K562 (cell line): Measurements from ENCODE around the gene PCDHA6. TPM values are rescaled to one million over a fixed set of nuclear protein-coding genes. Genes with fewer than 3 reads are reported as not detected.

Experiments
- ATAC-seq: fragments of 200-7000 bp; cut with Tn5 transposase; 3 replicates; pipeline ENCODE4 v1.9.1; 2020; ENCODE audit warnings: moderate library complexity
- BruUV-seq: library from RNA; stranded (reverse); fragments of 400-500 nt; replicated peaks from 2 replicates; lab custom pipeline; 2021; lab: Mats Ljungman, UMichigan
- CTCF ChIA-PET: fragments of 300-600 bp; formaldehyde crosslinking; extraction: SDS; loops from one replicate; lab custom pipeline; 2021; ENCODE audit warnings: low intra/inter-chr PET ratio; lab: Yijun Ruan, JAX
- POLR2A ChIA-PET: fragments of 300-600, 350-650 bp; sonication (Branson Sonifier 250); formaldehyde crosslinking; extraction: SDS; loops from one replicate; lab custom pipeline; 2021; ENCODE audit warnings: antibody characterized with exemption, inconsistent platforms; lab: Yijun Ruan, JAX
- DNase-seq, 4 experiments: peaks; one replicate each; pipeline versions ENCODE4 v3.0.0 to v3.0.0-alpha.2; 2011 to 2018; ENCODE audit warnings: low spot score in 3 of 4, mixed read lengths in 3 of 4; ENCODE audit errors: extremely low read depth in 1 of 4
- FAIRE-seq: peaks from 2 replicates; lab custom pipeline; 2011; peaks lifted over from hg19 to GRCh38; lab: Jason Lieb, UNC
- H2AFZ ChIP-seq: 2 replicates; pipeline ENCODE4 v1.6.0; 2011; ENCODE audit warnings: low read depth, low read length, control low read depth, inconsistent platforms
- H3K27ac ChIP-seq: fragments of 200-600 bp; 3 replicates; pipeline ENCODE4 v1.8.0; 2011; ENCODE audit warnings: low read depth, mild to moderate bottlenecking, control low read depth, inconsistent platforms, low read length, moderate library complexity, mixed read lengths; ENCODE audit errors: extremely low read depth
- H3K27me3 ChIP-seq, 2 experiments: fragments of 300-600 bp in 1 of 2; 2 replicates in 1 of 2; 3 replicates in 1 of 2; pipeline versions ENCODE4 v1.6.0 to v1.8.0; 2011; ENCODE audit warnings: inconsistent platforms in 2 of 2, low read length in 2 of 2, mild to moderate bottlenecking in 1 of 2, mixed read lengths in 1 of 2, moderate library complexity in 1 of 2; ENCODE audit not compliant: control insufficient read depth in 2 of 2, insufficient read depth in 2 of 2
- H3K36me3 ChIP-seq: fragments of 300-600 bp; 3 replicates; pipeline ENCODE4 v1.8.0; 2011; ENCODE audit warnings: mild to moderate bottlenecking, low read length, inconsistent platforms; ENCODE audit not compliant: control insufficient read depth, insufficient read depth
- H3K4me1 ChIP-seq, 2 experiments: fragments of 200-600 bp in 1 of 2; replicated peaks in 1 of 2; 2 replicates in 1 of 2; 3 replicates in 1 of 2; pipeline versions ENCODE4 v1.5.1 to v1.8.0; 2011; ENCODE audit warnings: inconsistent platforms in 2 of 2, low read length in 2 of 2, mild to moderate bottlenecking in 1 of 2, mixed read lengths in 1 of 2, moderate library complexity in 1 of 2; ENCODE audit not compliant: control insufficient read depth in 2 of 2, insufficient read depth in 2 of 2
- H3K4me2 ChIP-seq: 2 replicates; pipeline ENCODE4 v1.6.1; 2011; ENCODE audit warnings: low read length, control low read depth, inconsistent platforms, mixed read lengths; ENCODE audit not compliant: insufficient read depth
- H3K4me3 ChIP-seq: fragments of 200-600 bp; sonication (generic), shearing (Covaris generic); 2 replicates; pipeline ENCODE4 v1.5.1; 2016; ENCODE audit warnings: control low read depth, inconsistent platforms
- H3K79me2 ChIP-seq: fragments of 200-600 bp; 3 replicates; pipeline ENCODE4 v1.8.0; 2011; ENCODE audit warnings: low read length, inconsistent platforms; ENCODE audit not compliant: control insufficient read depth, insufficient read depth
- H3K9ac ChIP-seq, 2 experiments: 2 replicates each; pipeline versions ENCODE4 v1.6.0 to v1.6.1; 2011; ENCODE audit warnings: low read depth in 2 of 2, low read length in 2 of 2, control low read depth in 1 of 2, inconsistent platforms in 1 of 2, mild to moderate bottlenecking in 1 of 2, mixed read lengths in 1 of 2; ENCODE audit not compliant: insufficient read depth in 1 of 2
- H3K9me1 ChIP-seq: one replicate; pipeline ENCODE4 v1.6.0; 2011; ENCODE audit warnings: inconsistent platforms, mild to moderate bottlenecking, low read length, moderate library complexity; ENCODE audit not compliant: control insufficient read depth, insufficient read depth
- H3K9me3 ChIP-seq: replicated peaks from 2 replicates; pipeline ENCODE4 v1.5.1; 2011; ENCODE audit warnings: low read depth, low read length, inconsistent platforms; ENCODE audit not compliant: control insufficient read depth, insufficient read depth
- H4K20me1 ChIP-seq: replicated peaks from 2 replicates; pipeline ENCODE4 v1.6.1; 2011; ENCODE audit warnings: low read length, inconsistent platforms, mixed read lengths; ENCODE audit not compliant: control insufficient read depth, insufficient read depth
- ARHGAP35 ChIP-seq: fragments of 450-650 bp; IDR thresholded peaks from 2 replicates; pipeline ENCODE4 v1.6.1; 2018; ENCODE audit not compliant: partially characterized antibody
- DEAF1 ChIP-seq: fragments of 450-650 bp; formaldehyde crosslinking; IDR thresholded peaks from 2 replicates; pipeline ENCODE4 v1.4.0; 2020; ENCODE audit warnings: mild to moderate bottlenecking, moderate library complexity
- DMBX1 ChIP-seq: fragments of 250-450 bp; sonication (Bioruptor Pico); IDR thresholded peaks from 2 replicates; pipeline ENCODE4 v1.8.0; 2022; ENCODE audit warnings: inconsistent platforms, mild to moderate bottlenecking, moderate library complexity, borderline replicate concordance
- E2F1 ChIP-seq: sonication (generic); formaldehyde crosslinking; IDR thresholded peaks from 2 replicates; pipeline ENCODE4 v1.8.1; 2023; ENCODE audit warnings: mild to moderate bottlenecking, missing genetic modification reagents, moderate library complexity
- E4F1 ChIP-seq: fragments of 250-450 bp; sonication (Bioruptor Pico); IDR thresholded peaks from 2 replicates; pipeline ENCODE4 v1.5.0; 2021; ENCODE audit warnings: mild to moderate bottlenecking, borderline replicate concordance
- GTF2F1 ChIP-seq: IDR thresholded peaks from 2 replicates; pipeline ENCODE4 v1.6.1; 2011; ENCODE audit warnings: low read depth, low read length, improper control_type of control experiment
- JUN ChIP-seq, 2 experiments: sonication (generic) in 1 of 2; formaldehyde crosslinking in 1 of 2; IDR thresholded peaks; 2 replicates each; pipeline versions ENCODE4 v1.6.1 to v1.8.0; 2012 to 2022; ENCODE audit warnings: borderline replicate concordance in 2 of 2, mild to moderate bottlenecking in 2 of 2, improper control_type of control experiment in 1 of 2, low read depth in 1 of 2, low read length in 1 of 2, missing genetic modification reagents in 1 of 2
- MAFG ChIP-seq: fragments of 450-650 bp; conservative IDR thresholded peaks from 2 replicates; pipeline ENCODE4 v1.6.1; 2016; ENCODE audit warnings: missing genetic modification characterization, missing compliant biosample characterization
- TSHZ1 ChIP-seq: fragments of 250-450 bp; sonication (Bioruptor Pico); IDR thresholded peaks from 2 replicates; pipeline ENCODE4 v1.4.0; 2020; ENCODE audit warnings: mild to moderate bottlenecking, moderate library complexity
- YBX1 ChIP-seq: fragments of 450-650 bp; IDR thresholded peaks from 2 replicates; pipeline ENCODE4 v1.7.1; 2016; ENCODE audit warnings: mild to moderate bottlenecking
- WGBS: fragments of 100-300 bp; shearing (Covaris generic); methylation state at CpG from one replicate; pipeline ENCODE4 v1.1.6; 2016; ENCODE audit warnings: low coverage, mixed read lengths; ENCODE audit not compliant: insufficient coverage; ENCODE audit errors: missing lambda C conversion rate; 5-methylcytosine and 5-hydroxymethylcytosine counted together
- in situ Hi-C: fragments of 300-500 bp; cut with MboI; formaldehyde crosslinking; loops from 4 replicates; pipeline ENCODE4 v1.15.0; 2018; ENCODE audit warnings: inconsistent platforms, mixed read lengths
- intact Hi-C: fragments of 100-400 bp; cut with micrococcal nuclease; formaldehyde crosslinking; loops from 2 replicates; pipeline ENCODE4 v1.14.2; 2022
- polyA plus RNA-seq, 8 experiments: library from polyadenylated mRNA; depleted of rRNA in 4 of 8; stranded (reverse) in 5 of 8; unstranded in 3 of 8; fragments of >200 nt; fragmentation: Nextera tagmentation in 2 of 8; fragmentation: Illumina TruSeq in 1 of 8; extraction: Ambion mirVana in 2 of 8; extraction: Trizol in 1 of 8; gene quantifications; 2 replicates each; pipeline versions ENCODE4 v1.2.1 to v1.2.3, GENCODE V29; 2011 to 2014; ENCODE audit warnings: inconsistent platforms in 1 of 8, missing spikeins in 1 of 8
- total RNA-seq, 7 experiments: library from RNA; depleted of rRNA in 6 of 7; stranded (reverse); fragments of >200 nt in 6 of 7; fragmentation: Illumina TruSeq in 2 of 7; extraction: Trizol in 2 of 7; gene quantifications; 2 replicates each; pipeline versions ENCODE4 v1.2.1 to v1.2.3, GENCODE V29; 2011 to 2021; ENCODE audit warnings: low replicate concordance in 1 of 7

PCDHA6 gene
- total and polyA plus RNA-seq, 9 of the 15 experiments (the other 6 are each of a cell fraction or from before 2014, with no cell fraction given) = not detected

GRCh38 chr5:140780512-140780911 is 47.2 kb upstream of the PCDHA6 start:
- Histone ChIP-seq H3K9me1 (no peaks in the 10 kb centered on the region), H3K9ac (no peak overlapping the region), H3K4me1 (no peaks in the 10 kb centered on the region; a peak in 1 of 5 replicates), H3K4me3 (no peak overlapping the region), H3K9me3 (no peaks in the 10 kb centered on the region), H4K20me1 (no peaks in the 10 kb centered on the region), H3K36me3 (no peaks in the 10 kb centered on the region), H3K4me2 (no peak overlapping the region), H3K27ac (no peak overlapping the region), H3K79me2 (no peaks in the 10 kb centered on the region), H3K27me3 (no peaks in the 10 kb centered on the region), H2AFZ (no peak overlapping the region)
- intact Hi-C loops (no loop called here), in situ Hi-C loops (no loop called here)
- ChIA-PET CTCF (no interaction called here), POLR2A (interaction anchor here (1.0 kb wide), 1 partner anchor 14 kb away, joined by 3 read pairs; the partner anchor contains the start of gene PCDHA2)
- ATAC-seq = no peak
- 6% methylated on average over 1 of the region's 1 CpG for WGBS
- no TSS peak for BruUV-seq
- no peak for DNase-seq
- no peak for FAIRE-seq
- TF ChIP-seq JUN (IDR thresholded peaks at IDR 0.05; ENCODE audit: borderline replicate concordance, low read depth, low read length) = no peak
- no peak for TF ChIP-seq JUN (CRISPR knock-in tag; IDR thresholded peaks at IDR 0.05; ENCODE audit: borderline replicate concordance)
- TF ChIP-seq GTF2F1 = no peak
- no peak for TF ChIP-seq ARHGAP35
- no peak for TF ChIP-seq MAFG (tag)
- no peak for TF ChIP-seq YBX1
- no peak for TF ChIP-seq E2F1 (CRISPR knock-in tag)
- TF ChIP-seq DMBX1 (CRISPR knock-in tag) = no peak
- no peak for TF ChIP-seq TSHZ1 (CRISPR knock-in tag)
- TF ChIP-seq DEAF1 (CRISPR knock-in tag) = no peak
- no peak for TF ChIP-seq E4F1 (CRISPR knock-in tag)
